ENCODE data around the gene KRTAP4-2. TPM values are rescaled to one million over a fixed set of nuclear protein-coding genes. Genes with fewer than 3 reads are reported as not detected.

KRTAP4-2 gene
- total and polyA plus RNA-seq, 9 of the 15 experiments (the other 6 are each of a cell fraction or from before 2014, with no cell fraction given): not detected

- H2AFZ ChIP-seq (ENCODE audit: low read depth, low read length): no peak overlapping the region
- DNase-seq (ENCODE audit: extremely low read depth in 1 of 4, low spot score in 3 of 4) (no peak), FAIRE-seq (no peak), ATAC-seq (no peak)
- H3K36me3 ChIP-seq (ENCODE audit: control insufficient read depth, insufficient read depth, low read length): no peaks in the 10 kb centered on the region
- ChIA-PET POLR2A (no interaction called here), CTCF (ENCODE audit: low intra/inter-chr PET ratio) (no interaction called here)
- H3K9me1 ChIP-seq (ENCODE audit: control insufficient read depth, insufficient read depth, low read length): no peaks in the 10 kb centered on the region
- intact Hi-C loops (cut with micrococcal nuclease): no loop called here
- H3K9ac ChIP-seq (ENCODE audit: insufficient read depth in 1 of 2, low read depth in 2 of 2, low read length in 2 of 2): no peak overlapping the region
- no peak overlapping the region for H3K4me3 ChIP-seq
- H3K27ac ChIP-seq (ENCODE audit: extremely low read depth, low read depth, low read length): no peak overlapping the region
- H3K27me3 ChIP-seq (ENCODE audit: control insufficient read depth in 2 of 2, insufficient read depth in 2 of 2, low read length in 2 of 2): no peaks in the 10 kb centered on the region; a peak in 1 of 5 replicates
- no peaks in the 10 kb centered on the region for H3K4me1 ChIP-seq (replicated peaks in 1 of 2; ENCODE audit: control insufficient read depth in 2 of 2, insufficient read depth in 2 of 2, low read length in 2 of 2)
- no peaks in the 10 kb centered on the region for H4K20me1 ChIP-seq (replicated peaks; ENCODE audit: control insufficient read depth, insufficient read depth, low read length)
- H3K79me2 ChIP-seq (ENCODE audit: control insufficient read depth, insufficient read depth, low read length): no peaks in the 10 kb centered on the region
- WGBS (ENCODE audit: insufficient coverage, low coverage, missing lambda C conversion rate): 0% methylated on average over 2 of the region's 2 CpGs
- no TSS peak for BruUV-seq (replicated peaks)
- in situ Hi-C loops (cut with MboI): no loop called here
- H3K4me2 ChIP-seq (ENCODE audit: insufficient read depth, low read length): no peak overlapping the region
- no peaks in the 10 kb centered on the region for H3K9me3 ChIP-seq (replicated peaks; ENCODE audit: control insufficient read depth, insufficient read depth, low read depth, low read length)
- TF ChIP-seq RBM34 (IDR thresholded peaks at IDR 0.05; ENCODE audit: borderline replicate concordance, insufficient read depth, low read length): no peak
- TF ChIP-seq BHLHE40 (IDR thresholded peaks at IDR 0.05; ENCODE audit: low read length): no peak
- TF ChIP-seq ZC3H4 (CRISPR knock-in tag; IDR thresholded peaks at IDR 0.05; ENCODE audit: borderline replicate concordance): no peak
- no peak for TF ChIP-seq XRCC5 (IDR thresholded peaks at IDR 0.05; ENCODE audit: low read depth, low read length)
- TF ChIP-seq ZNF316 (IDR thresholded peaks at IDR 0.05): peak; percentile 64
- TF ChIP-seq C11orf30 (IDR thresholded peaks at IDR 0.05; ENCODE audit: low read depth): peak; percentile 53; the same call in 1 of the 2 replicates
- no peak for TF ChIP-seq ZNF436 (CRISPR knock-in tag; IDR thresholded peaks at IDR 0.05)
- TF ChIP-seq BRF1 (IDR thresholded peaks at IDR 0.05; ENCODE audit: borderline replicate concordance, extremely low read depth, insufficient read length): no peak
- TF ChIP-seq GTF3C2 (IDR thresholded peaks at IDR 0.05; ENCODE audit: borderline replicate concordance, extremely low read depth, insufficient read length): no peak
- no peak for TF ChIP-seq NFIX (CRISPR knock-in tag; IDR thresholded peaks at IDR 0.05; ENCODE audit: low read depth)
- no peak for TF ChIP-seq ZNF143 (CRISPR knock-in tag; IDR thresholded peaks at IDR 0.05)
- TF ChIP-seq UBTF (IDR thresholded peaks at IDR 0.05; ENCODE audit: borderline replicate concordance in 1 of 2, low read depth in 2 of 2, low read length in 2 of 2): no peak
- TF ChIP-seq GABPA (tag; conservative IDR thresholded peaks at IDR 0.05; ENCODE audit: low read depth): no peak
- TF ChIP-seq ELK3 (CRISPR knock-in tag; IDR thresholded peaks at IDR 0.05): no peak
- TF ChIP-seq FOXP4 (CRISPR knock-in tag; IDR thresholded peaks at IDR 0.05; ENCODE audit: borderline replicate concordance): no peak
Measured at GRCh38 chr17:41151525-41151924, 26.5 kb downstream of the KRTAP4-2 start.
